Astrocyte of the cerebellum (primary cell): ENCODE measurements around the gene SIPA1L2.

ENCODE experiments used
- DNase-seq: peaks from one replicate; pipeline ENCODE4 v3.0.0-alpha.2; 2011; ENCODE audit warnings: low read depth
- H3K4me3 ChIP-seq: 2 replicates; pipeline ENCODE4 v1.5.1; 2011; ENCODE audit warnings: mild to moderate bottlenecking, low read depth, low read length, moderate library complexity
- CTCF ChIP-seq: IDR thresholded peaks from 2 replicates; pipeline ENCODE4 v1.5.1; 2012; ENCODE audit warnings: low read length, low read depth, moderate library complexity, mild to moderate bottlenecking; ENCODE audit errors: missing control alignments
- in situ Hi-C: cut with HindIII; loops from 2 replicates; pipeline ENCODE4 v1.10.0; 2017; ENCODE audit warnings: low sequenced_read_pairs

Gene SIPA1L2

GRCh38 chr1:232658386-232658785 is 28.5 kb upstream of the SIPA1L2 start:
- no peak for DNase-seq
- no peak for TF ChIP-seq CTCF
- in situ Hi-C loops: no loop called here
- H3K4me3 ChIP-seq: no peak overlapping the region

GRCh38 chr1:232657426-232658005 is 27.6 kb upstream of the SIPA1L2 start:
- in situ Hi-C loops: no loop called here
- no peak for TF ChIP-seq CTCF

GRCh38 chr1:232655746-232656085 is 25.8 kb upstream of the SIPA1L2 start:
- no peak for DNase-seq
- TF ChIP-seq CTCF: no peak

More at GRCh38 chr1:232657426-232658005, 27.6 kb upstream of the SIPA1L2 start:
- H3K4me3 ChIP-seq: no peak overlapping the region
- DNase-seq: no peak

GRCh38 chr1:232655028-232655745 is 25.3 kb upstream of the SIPA1L2 start:
- in situ Hi-C loops: no loop called here
- H3K4me3 ChIP-seq: no peak overlapping the region
- DNase-seq: peak; percentile 40
- TF ChIP-seq CTCF: no peak

More at GRCh38 chr1:232655746-232656085, 25.8 kb upstream of the SIPA1L2 start:
- no peak overlapping the region for H3K4me3 ChIP-seq
- in situ Hi-C loops: no loop called here

- no peak for TF ChIP-seq CTCF
- no peak for DNase-seq
- in situ Hi-C loops: no loop called here
- no peak overlapping the region for H3K4me3 ChIP-seq
These were observed 23.9 kb upstream of the SIPA1L2 start for GRCh38 chr1:232653789-232654188.

- in situ Hi-C loops: no loop called here
- DNase-seq: no peak
- no peak overlapping the region for H3K4me3 ChIP-seq
- no peak for TF ChIP-seq CTCF
These were observed 20.9 kb upstream of the SIPA1L2 start for GRCh38 chr1:232650845-232651244.

- in situ Hi-C loops: no loop called here
- no peak overlapping the region for H3K4me3 ChIP-seq
- DNase-seq: no peak
- no peak for TF ChIP-seq CTCF
These were observed 20.5 kb upstream of the SIPA1L2 start for GRCh38 chr1:232650418-232650817.
